Astrocyte (in vitro differentiated cells and primary cell): ENCODE measurements around the gene HLA-DQA1. TPM values are rescaled to one million over a fixed set of nuclear protein-coding genes. Genes with fewer than 3 reads are reported as not detected.

Experiments used
- DNase-seq: peaks from one replicate; pipeline ENCODE4 v3.0.0-alpha.2; 2010; ENCODE audit warnings: low read depth
- FAIRE-seq: peaks from 2 replicates; lab custom pipeline; 2011; peaks lifted over from hg19 to GRCh38; lab: Jason Lieb, UNC
- H2AFZ ChIP-seq: 2 replicates; pipeline ENCODE4 v1.6.0; 2012; ENCODE audit warnings: low read depth, low read length, inconsistent platforms
- H3K27ac ChIP-seq: 2 replicates; pipeline ENCODE4 v1.5.1; 2011; ENCODE audit warnings: low read depth, low read length, inconsistent platforms
- H3K27me3 ChIP-seq: 2 replicates; pipeline ENCODE4 v1.6.0; 2011; ENCODE audit warnings: low read length, inconsistent platforms; ENCODE audit not compliant: insufficient read depth
- H3K36me3 ChIP-seq: 2 replicates; pipeline ENCODE4 v1.5.1; 2011; ENCODE audit warnings: low read length, inconsistent platforms; ENCODE audit not compliant: insufficient read depth
- H3K4me1 ChIP-seq: 2 replicates; pipeline ENCODE4 v1.5.1; 2011; ENCODE audit warnings: low read length, inconsistent platforms; ENCODE audit not compliant: insufficient read depth
- H3K4me2 ChIP-seq: 2 replicates; pipeline ENCODE4 v1.6.0; 2012; ENCODE audit warnings: low read length, inconsistent platforms
- H3K4me3 ChIP-seq: 2 replicates; pipeline ENCODE4 v1.5.1; 2011; ENCODE audit warnings: low read depth, mild to moderate bottlenecking, low read length, inconsistent platforms; ENCODE audit not compliant: insufficient read depth
- H3K79me2 ChIP-seq: 2 replicates; pipeline ENCODE4 v1.6.0; 2012; ENCODE audit warnings: mild to moderate bottlenecking, low read length, inconsistent platforms; ENCODE audit not compliant: insufficient read depth
- H3K9ac ChIP-seq: 2 replicates; pipeline ENCODE4 v1.6.0; 2012; ENCODE audit warnings: mild to moderate bottlenecking, low read length, inconsistent platforms
- H3K9me3 ChIP-seq: 2 replicates; pipeline ENCODE4 v1.5.1; 2012; ENCODE audit warnings: low read depth, mild to moderate bottlenecking, low read length, inconsistent platforms; ENCODE audit not compliant: insufficient read depth
- H4K20me1 ChIP-seq: 2 replicates; pipeline ENCODE4 v1.6.0; 2012; ENCODE audit warnings: low read length, inconsistent platforms; ENCODE audit not compliant: insufficient read depth
- H3K27ac Mint-ChIP-seq: one replicate; pipeline ENCODE4 v1.8.0; 2021; ENCODE audit warnings: mild to moderate bottlenecking, mixed read lengths; ENCODE audit not compliant: unreplicated experiment
- H3K27me3 Mint-ChIP-seq: one replicate; pipeline ENCODE4 v1.8.0; 2021; ENCODE audit warnings: low read depth, mixed read lengths; ENCODE audit not compliant: unreplicated experiment
- H3K36me3 Mint-ChIP-seq: one replicate; pipeline ENCODE4 v1.8.0; 2021; ENCODE audit warnings: low read depth, mixed read lengths; ENCODE audit not compliant: unreplicated experiment
- H3K4me1 Mint-ChIP-seq: one replicate; pipeline ENCODE4 v1.8.0; 2021; ENCODE audit warnings: low read depth, mixed read lengths; ENCODE audit not compliant: unreplicated experiment
- H3K4me3 Mint-ChIP-seq: one replicate; pipeline ENCODE4 v1.8.0; 2021; ENCODE audit warnings: mild to moderate bottlenecking, moderate library complexity, mixed read lengths; ENCODE audit not compliant: unreplicated experiment
- H3K9me3 Mint-ChIP-seq: one replicate; pipeline ENCODE4 v1.8.0; 2021; ENCODE audit warnings: mild to moderate bottlenecking, mixed read lengths; ENCODE audit not compliant: unreplicated experiment
- CTCF ChIP-seq: IDR thresholded peaks from 2 replicates; pipeline ENCODE4 v1.5.1; 2011; ENCODE audit warnings: low read depth, mild to moderate bottlenecking, inconsistent platforms, low read length, moderate library complexity; ENCODE audit not compliant: insufficient read depth
- EZH2 ChIP-seq: IDR thresholded peaks from 2 replicates; pipeline ENCODE4 v1.6.1; 2012; ENCODE audit warnings: mild to moderate bottlenecking, low read length, inconsistent platforms; ENCODE audit not compliant: insufficient read depth
- total RNA-seq: library from RNA; stranded (reverse); gene quantifications from 2 replicates; pipeline ENCODE4 v1.2.1, GENCODE V29; 2021

HLA-DQA1 gene
- total RNA-seq, 1 donor from 2014 or later, result not detected

- H3K27me3 Mint-ChIP-seq, result no peaks in the 10 kb centered on the region
- Histone ChIP-seq H3K9ac (no peak overlapping the region), H3K4me2 (no peak overlapping the region), H3K27ac (no peak overlapping the region), H3K36me3 (no peaks in the 10 kb centered on the region), H3K79me2 (no peaks in the 10 kb centered on the region), H3K4me1 (no peaks in the 10 kb centered on the region), H3K4me3 (no peak overlapping the region), H4K20me1 (no peaks in the 10 kb centered on the region), H3K27me3 (peaks cover 2% of the 10 kb centered on the region), H3K9me3 (no peaks in the 10 kb centered on the region), H2AFZ (no peak overlapping the region)
- no peak overlapping the region for H3K27ac Mint-ChIP-seq
- DNase-seq (no peak), FAIRE-seq (no peak)
- H3K36me3 Mint-ChIP-seq, result peaks cover 1% of the 10 kb centered on the region
- TF ChIP-seq EZH2 (no peak), CTCF (no peak)
- H3K9me3 Mint-ChIP-seq, result peaks cover 9% of the 10 kb centered on the region
- H3K4me1 Mint-ChIP-seq, result peaks cover 2% of the 10 kb centered on the region
- no peak overlapping the region for H3K4me3 Mint-ChIP-seq
Measured at GRCh38 chr6:32613475-32613874, 23.7 kb upstream of the HLA-DQA1 start.

- no peak overlapping the region for H3K27ac Mint-ChIP-seq
- no peak for FAIRE-seq
- peaks cover 9% of the 10 kb centered on the region for H3K9me3 Mint-ChIP-seq
- Histone ChIP-seq H3K27ac (no peak overlapping the region), H3K4me3 (no peak overlapping the region), H3K9ac (no peak overlapping the region), H3K79me2 (no peaks in the 10 kb centered on the region), H3K36me3 (no peaks in the 10 kb centered on the region), H2AFZ (no peak overlapping the region), H3K4me1 (no peaks in the 10 kb centered on the region), H3K27me3 (peaks cover 2% of the 10 kb centered on the region), H4K20me1 (no peaks in the 10 kb centered on the region), H3K9me3 (no peaks in the 10 kb centered on the region), H3K4me2 (no peak overlapping the region)
- no peaks in the 10 kb centered on the region for H3K4me1 Mint-ChIP-seq
- no peak overlapping the region for H3K4me3 Mint-ChIP-seq
- DNase-seq, result no peak
- peaks cover 1% of the 10 kb centered on the region for H3K36me3 Mint-ChIP-seq
- no peak for TF ChIP-seq EZH2
- TF ChIP-seq CTCF, result no peak
- H3K27me3 Mint-ChIP-seq, result no peaks in the 10 kb centered on the region
Measured at GRCh38 chr6:32614366-32615081, 22.7 kb upstream of the HLA-DQA1 start.

- Histone ChIP-seq H3K4me2 (no peak overlapping the region), H4K20me1 (no peaks in the 10 kb centered on the region), H3K27ac (no peak overlapping the region), H3K9ac (no peak overlapping the region), H2AFZ (no peak overlapping the region), H3K79me2 (no peaks in the 10 kb centered on the region), H3K4me3 (no peak overlapping the region), H3K9me3 (no peaks in the 10 kb centered on the region), H3K27me3 (peaks cover 2% of the 10 kb centered on the region), H3K36me3 (no peaks in the 10 kb centered on the region), H3K4me1 (no peaks in the 10 kb centered on the region)
- Mint-ChIP-seq H3K36me3 (peaks cover 1% of the 10 kb centered on the region), H3K27ac (no peak overlapping the region), H3K4me3 (no peak overlapping the region), H3K4me1 (no peaks in the 10 kb centered on the region), H3K9me3 (peaks cover 9% of the 10 kb centered on the region), H3K27me3 (no peaks in the 10 kb centered on the region)
- FAIRE-seq, result no peak
- no peak for DNase-seq
- TF ChIP-seq EZH2 (no peak), CTCF (no peak)
Measured at GRCh38 chr6:32615885-32616532, 21.2 kb upstream of the HLA-DQA1 start.
